Measurements from ENCODE around the gene UQCRQ. TPM values are rescaled to one million over a fixed set of nuclear protein-coding genes. Genes with fewer than 3 reads are reported as not detected.

The UQCRQ gene
- total and polyA plus RNA-seq, 4 donors, result 62.5 to 2,326 (median 326) TPM

DNA sequence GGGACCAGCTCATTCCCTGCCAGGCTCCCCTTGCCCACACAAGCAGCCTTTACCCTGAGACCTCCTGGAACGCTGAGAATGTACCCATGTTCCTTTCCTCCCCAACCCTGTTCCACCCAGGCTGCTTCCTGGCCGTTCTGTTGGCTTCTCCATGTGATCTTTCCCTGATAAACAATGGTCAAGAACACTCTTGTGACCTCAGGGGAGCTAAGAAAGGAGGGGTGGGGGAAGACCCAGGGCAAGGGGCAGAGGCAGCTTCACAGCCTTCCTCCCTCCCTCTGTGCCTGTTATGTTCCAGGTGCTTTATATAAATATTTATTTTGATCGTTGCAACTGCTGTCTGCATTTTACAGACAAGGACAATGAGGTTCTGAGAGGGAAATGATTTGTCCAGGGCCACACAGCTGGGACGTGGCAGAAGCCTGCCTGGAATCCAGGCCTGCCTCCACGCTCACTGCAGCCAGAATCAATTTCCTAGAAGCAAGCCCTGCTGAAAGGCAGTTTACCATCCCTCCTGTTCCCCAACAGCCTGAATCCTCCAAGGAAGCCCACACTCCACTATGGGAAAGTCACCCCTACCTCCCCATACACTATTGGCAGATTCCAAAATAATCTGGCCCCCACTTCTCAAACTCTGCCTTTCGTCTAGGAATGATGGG, 39.9 kb upstream of the UQCRQ start:
- peaks cover 11 to 22% (median 18%) of the 10 kb centered on the region in 4 donors for H3K36me3 ChIP-seq (ENCODE audit: control insufficient read depth in 4 of 4, insufficient read depth in 3 of 4, low read depth in 1 of 4, low read length in 3 of 4)
- H3K4me3 ChIP-seq (ENCODE audit: low read depth in 1 of 3, low read length in 3 of 3), result no peak overlapping the region
- no peak for TF ChIP-seq REST (IDR thresholded peaks at IDR 0.05)
- peak; percentile 17 for TF ChIP-seq NR2F2 (IDR thresholded peaks at IDR 0.05)
- no peak for TF ChIP-seq SP1 (IDR thresholded peaks at IDR 0.05)
- peak in 1 of 2 donors; percentile 22 for TF ChIP-seq HNF4A (conservative IDR thresholded peaks at IDR 0.05)
- TF ChIP-seq FOXA2 (IDR thresholded peaks at IDR 0.05), result no peak
- TF ChIP-seq JUND (IDR thresholded peaks at IDR 0.05), result no peak
- TF ChIP-seq RAD21 (IDR thresholded peaks at IDR 0.05), result peak in 1 of 2 donors; percentile 26
- TF ChIP-seq RXRA (IDR thresholded peaks at IDR 0.05), result peak in 1 of 2 donors; percentile 28
- no peak for TF ChIP-seq TAF1 (conservative IDR thresholded peaks at IDR 0.05)
- peak overlapping the region in 1 of 2 donors; percentile 75 for H3K9ac ChIP-seq (ENCODE audit: low read depth in 1 of 2, low read length in 2 of 2)
- 43% methylated on average over 6 of the region's 6 CpGs for WGBS
- no peaks in the 10 kb centered on the region for H3K9me3 ChIP-seq (ENCODE audit: control insufficient read depth in 4 of 4, low read length in 3 of 4)
- peak overlapping the region in 1 of 2 donors; percentile 61 for H3K27ac ChIP-seq (ENCODE audit: low read depth in 1 of 2, low read length in 2 of 2)
- no peaks in the 10 kb centered on the region for H3K27me3 ChIP-seq (ENCODE audit: control insufficient read depth in 4 of 4, insufficient read depth in 4 of 4, low read length in 3 of 4)
- peaks cover 2 to 41% (median 27%) of the 10 kb centered on the region in 4 donors for H3K4me1 ChIP-seq (ENCODE audit: control insufficient read depth in 4 of 4, insufficient read depth in 4 of 4, low read length in 3 of 4)
- no peak for DNase-seq (ENCODE audit: low spot score)

DNA sequence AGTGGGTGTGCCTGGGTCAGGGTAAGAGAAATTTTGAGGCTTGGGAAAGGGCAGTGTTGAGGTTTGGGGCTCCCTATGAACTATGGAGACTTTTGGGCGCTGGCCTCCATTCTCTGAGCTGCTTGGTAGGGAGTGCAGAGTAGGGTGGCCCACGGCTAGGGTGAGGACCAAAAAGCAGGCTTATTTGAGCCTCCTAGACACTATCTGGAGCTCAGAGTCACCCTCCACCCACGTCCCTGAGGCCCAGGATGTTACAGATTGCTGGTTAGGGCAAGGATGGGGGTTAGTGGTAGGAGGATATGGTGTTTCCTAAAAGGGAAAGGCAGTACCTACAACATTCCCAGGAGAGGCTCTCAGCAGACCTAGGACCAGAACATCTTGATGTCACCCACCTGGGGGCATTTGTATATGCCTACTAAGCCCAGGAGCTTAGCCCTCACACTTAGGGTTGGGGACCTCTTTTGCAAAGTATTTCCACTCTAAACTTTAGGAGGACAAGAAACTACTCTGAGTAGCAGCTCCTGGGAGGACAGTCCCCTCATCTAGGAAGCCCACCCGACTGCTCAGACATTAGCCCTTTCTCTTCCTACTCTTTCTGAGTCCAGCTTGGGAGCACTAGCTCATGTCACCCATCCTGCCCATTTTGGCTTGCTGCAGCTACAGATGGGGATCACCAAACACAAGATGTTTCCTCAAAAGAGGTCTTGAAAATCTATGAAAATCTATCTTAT, 38.3 kb upstream of the UQCRQ start:
- Histone ChIP-seq H3K9me3 (ENCODE audit: control insufficient read depth in 4 of 4, low read length in 3 of 4) (no peaks in the 10 kb centered on the region), H3K4me1 (ENCODE audit: control insufficient read depth in 4 of 4, insufficient read depth in 4 of 4, low read length in 3 of 4) (peaks cover 0 to 37% (median 24%) of the 10 kb centered on the region in 4 donors), H3K4me3 (ENCODE audit: low read depth in 1 of 3, low read length in 3 of 3) (no peak overlapping the region), H3K27me3 (ENCODE audit: control insufficient read depth in 4 of 4, insufficient read depth in 4 of 4, low read length in 3 of 4) (no peaks in the 10 kb centered on the region), H3K9ac (ENCODE audit: low read depth in 1 of 2, low read length in 2 of 2) (peak overlapping the region; percentile 27 to 65), H3K36me3 (ENCODE audit: control insufficient read depth in 4 of 4, insufficient read depth in 3 of 4, low read depth in 1 of 4, low read length in 3 of 4) (peaks cover 11 to 18% (median 17%) of the 10 kb centered on the region in 4 donors), H3K27ac (ENCODE audit: low read depth in 1 of 2, low read length in 2 of 2) (peak overlapping the region; percentile 94 to 96)
- no peak for DNase-seq (ENCODE audit: low spot score)
- no peak for TF ChIP-seq RXRA (IDR thresholded peaks at IDR 0.05)
- WGBS, result 89% methylated on average over 4 of the region's 4 CpGs

GRCh38 chr5:132828846-132829494, 37.5 kb upstream of the UQCRQ start:
- Histone ChIP-seq H3K36me3 (ENCODE audit: control insufficient read depth in 4 of 4, insufficient read depth in 3 of 4, low read depth in 1 of 4, low read length in 3 of 4) (peaks cover 7 to 15% (median 11%) of the 10 kb centered on the region in 4 donors), H3K4me3 (ENCODE audit: low read depth in 1 of 3, low read length in 3 of 3) (peak overlapping the region; percentile 80 to 91 (median 83)), H3K9me3 (ENCODE audit: control insufficient read depth in 4 of 4, low read length in 3 of 4) (no peaks in the 10 kb centered on the region), H3K27me3 (ENCODE audit: control insufficient read depth in 4 of 4, insufficient read depth in 4 of 4, low read length in 3 of 4) (no peaks in the 10 kb centered on the region), H3K9ac (ENCODE audit: low read depth in 1 of 2, low read length in 2 of 2) (peak overlapping the region; percentile 88 to 93), H3K27ac (ENCODE audit: low read depth in 1 of 2, low read length in 2 of 2) (peak overlapping the region; percentile 94 to 96), H3K4me1 (ENCODE audit: control insufficient read depth in 4 of 4, insufficient read depth in 4 of 4, low read length in 3 of 4) (peaks cover 0 to 37% (median 23%) of the 10 kb centered on the region in 4 donors)
- no peak for DNase-seq (ENCODE audit: low spot score)
- TF ChIP-seq HNF4A (conservative IDR thresholded peaks at IDR 0.05) (no peak), NR2F2 (IDR thresholded peaks at IDR 0.05) (no peak), EGR1 (IDR thresholded peaks at IDR 0.05; ENCODE audit: low read depth in 2 of 2) (no peak), RAD21 (IDR thresholded peaks at IDR 0.05) (no peak)
- WGBS, result 47% methylated on average over 4 of the region's 4 CpGs
